HepG2 (cell line): ENCODE measurements around the gene FRMD4B.

Experiments used
- CTCF ChIP-seq: sonication (generic); formaldehyde crosslinking; IDR thresholded peaks from 2 replicates; pipeline ENCODE4 v1.5.0; 2020; ENCODE audit warnings: mild to moderate bottlenecking, missing genetic modification reagents, moderate library complexity
- KLF16 ChIP-seq, 2 experiments: sonication (generic) in 1 of 2; formaldehyde crosslinking in 1 of 2; IDR thresholded peaks; 2 replicates each; pipeline versions ENCODE4 v1.6.1 to v1.8.0; 2016 to 2023; ENCODE audit warnings: missing genetic modification reagents in 2 of 2, missing compliant biosample characterization in 1 of 2
- ZBTB40 ChIP-seq, 2 experiments: fragments of 450-650 bp in 1 of 2; sonication (generic) in 1 of 2; formaldehyde crosslinking in 1 of 2; IDR thresholded peaks; 2 replicates each; pipeline versions ENCODE4 v1.6.1 to v1.8.0; 2016 to 2022; ENCODE audit warnings: antibody characterized with exemption in 1 of 2, mild to moderate bottlenecking in 1 of 2, missing genetic modification reagents in 1 of 2

- TF ChIP-seq CTCF (no peak), KLF16 (CRISPR knock-in tag; IDR thresholded peaks at IDR 0.05) (no peak), ZBTB40 (IDR thresholded peaks at IDR 0.05) (no peak), ZBTB40 (CRISPR knock-in tag; IDR thresholded peaks at IDR 0.05) (no peak)
These were observed 72.6 kb downstream of the FRMD4B start for GRCh38 chr3:69313251-69313650.
